PC-9 (cell line): ENCODE measurements around the gene GARNL3. TPM values are rescaled to one million over a fixed set of nuclear protein-coding genes. Genes with fewer than 3 reads are reported as not detected.

Experiments
- Bru-seq: library from RNA; stranded (reverse); fragments of 400-500 nt; gene quantifications from one replicate; lab custom pipeline; 2021; lab: Mats Ljungman, UMichigan
- BruChase-seq, 2 experiments: library from RNA; stranded (reverse); fragments of 400-500 nt; gene quantifications; one replicate each; lab custom pipeline; 2021; lab: Mats Ljungman, UMichigan
- BruUV-seq: library from RNA; stranded (reverse); fragments of 400-500 nt; replicated peaks from 2 replicates; lab custom pipeline; 2021; lab: Mats Ljungman, UMichigan
- CTCF ChIA-PET: fragments of 300-600 bp; sonication (Branson Sonifier 250); formaldehyde crosslinking; loops from one replicate; lab custom pipeline; 2022; ENCODE audit warnings: antibody characterized with exemption; lab: Charles Lee
- POLR2A ChIA-PET: fragments of 300-600 bp; sonication (Branson Sonifier 250); formaldehyde crosslinking; loops from one replicate; lab custom pipeline; 2022; ENCODE audit warnings: antibody characterized with exemption; ENCODE audit not compliant: unreplicated experiment; lab: Charles Lee
- DNase-seq, 2 experiments: peaks; one replicate each; pipeline versions ENCODE4 v3.0.0 to v3.0.0-alpha.2; 2015 to 2022; ENCODE audit warnings: mixed read lengths in 1 of 2
- H2AFZ ChIP-seq: fragments of 200-600 bp; sonication (generic); 2 replicates; pipeline ENCODE4 v1.8.1; 2017; ENCODE audit warnings: antibody characterized with exemption
- H3F3A ChIP-seq: fragments of 200-600 bp; sonication (generic); 2 replicates; pipeline ENCODE4 v1.8.1; 2017; ENCODE audit warnings: antibody characterized with exemption, mild to moderate bottlenecking, low read depth; ENCODE audit not compliant: insufficient read depth
- H3K27ac ChIP-seq: fragments of 200-600 bp; sonication (generic); 2 replicates; pipeline ENCODE4 v1.6.1; 2016; ENCODE audit warnings: mixed run types
- H3K27me3 ChIP-seq: fragments of 200-600 bp; sonication (generic); 2 replicates; pipeline ENCODE4 v1.6.1; 2016; ENCODE audit warnings: low read depth, mixed run types; ENCODE audit not compliant: insufficient read depth
- H3K36me3 ChIP-seq: fragments of 200-600 bp; sonication (generic); 2 replicates; pipeline ENCODE4 v1.6.1; 2016; ENCODE audit warnings: low read depth, mixed run types
- H3K4me1 ChIP-seq: fragments of 200-600 bp; sonication (generic); replicated peaks from 2 replicates; pipeline ENCODE4 v1.6.1; 2016; ENCODE audit warnings: mixed run types; ENCODE audit not compliant: insufficient read depth
- H3K4me2 ChIP-seq: fragments of 200-600 bp; sonication (generic); 2 replicates; pipeline ENCODE4 v1.6.1; 2017; ENCODE audit warnings: mixed run types
- H3K4me3 ChIP-seq: fragments of 200-600 bp; sonication (generic); 2 replicates; pipeline ENCODE4 v1.6.1; 2016; ENCODE audit warnings: mixed run types
- H3K79me2 ChIP-seq: fragments of 200-600 bp; sonication (generic); 2 replicates; pipeline ENCODE4 v1.6.1; 2017; ENCODE audit warnings: low read depth, mixed run types
- H3K9me2 ChIP-seq: fragments of 200-600 bp; sonication (generic); 2 replicates; pipeline ENCODE4 v1.8.1; 2017; ENCODE audit warnings: mild to moderate bottlenecking; ENCODE audit not compliant: insufficient read depth
- H3K9me3 ChIP-seq: fragments of 200-600 bp; sonication (generic); 2 replicates; pipeline ENCODE4 v1.8.1; 2016; ENCODE audit warnings: low read depth; ENCODE audit not compliant: insufficient read depth
- H4K20me1 ChIP-seq: fragments of 200-600 bp; sonication (generic); 2 replicates; pipeline ENCODE4 v1.8.1; 2017; ENCODE audit not compliant: insufficient read depth
- EZH2 ChIP-seq: fragments of 200-600 bp; sonication (generic); IDR thresholded peaks from 2 replicates; pipeline ENCODE4 v1.8.0; 2017; ENCODE audit warnings: antibody characterized with exemption, low read depth
- intact Hi-C: fragments of 100-400 bp; cut with micrococcal nuclease; formaldehyde crosslinking; loops from one replicate; pipeline ENCODE4 v1.10.0; 2022; ENCODE audit not compliant: unreplicated experiment
- long read RNA-seq: library from polyadenylated mRNA; stranded (forward); transcript quantifications from one replicate; pipeline ENCODE4 v2.0.0, GENCODE V29; 2022
- total RNA-seq: library from RNA; stranded (reverse); gene quantifications from 2 replicates; pipeline ENCODE4 v1.2.3, GENCODE V29; 2021
- TF ChIP-seq, protein P1 (sequence below): fragments of 200-600 bp; sonication (generic); conservative IDR thresholded peaks from 2 replicates; pipeline ENCODE4 v1.6.1; 2017; ENCODE audit warnings: mixed run types, antibody characterized with exemption, mild to moderate bottlenecking, moderate library complexity

GARNL3 gene, protein sequence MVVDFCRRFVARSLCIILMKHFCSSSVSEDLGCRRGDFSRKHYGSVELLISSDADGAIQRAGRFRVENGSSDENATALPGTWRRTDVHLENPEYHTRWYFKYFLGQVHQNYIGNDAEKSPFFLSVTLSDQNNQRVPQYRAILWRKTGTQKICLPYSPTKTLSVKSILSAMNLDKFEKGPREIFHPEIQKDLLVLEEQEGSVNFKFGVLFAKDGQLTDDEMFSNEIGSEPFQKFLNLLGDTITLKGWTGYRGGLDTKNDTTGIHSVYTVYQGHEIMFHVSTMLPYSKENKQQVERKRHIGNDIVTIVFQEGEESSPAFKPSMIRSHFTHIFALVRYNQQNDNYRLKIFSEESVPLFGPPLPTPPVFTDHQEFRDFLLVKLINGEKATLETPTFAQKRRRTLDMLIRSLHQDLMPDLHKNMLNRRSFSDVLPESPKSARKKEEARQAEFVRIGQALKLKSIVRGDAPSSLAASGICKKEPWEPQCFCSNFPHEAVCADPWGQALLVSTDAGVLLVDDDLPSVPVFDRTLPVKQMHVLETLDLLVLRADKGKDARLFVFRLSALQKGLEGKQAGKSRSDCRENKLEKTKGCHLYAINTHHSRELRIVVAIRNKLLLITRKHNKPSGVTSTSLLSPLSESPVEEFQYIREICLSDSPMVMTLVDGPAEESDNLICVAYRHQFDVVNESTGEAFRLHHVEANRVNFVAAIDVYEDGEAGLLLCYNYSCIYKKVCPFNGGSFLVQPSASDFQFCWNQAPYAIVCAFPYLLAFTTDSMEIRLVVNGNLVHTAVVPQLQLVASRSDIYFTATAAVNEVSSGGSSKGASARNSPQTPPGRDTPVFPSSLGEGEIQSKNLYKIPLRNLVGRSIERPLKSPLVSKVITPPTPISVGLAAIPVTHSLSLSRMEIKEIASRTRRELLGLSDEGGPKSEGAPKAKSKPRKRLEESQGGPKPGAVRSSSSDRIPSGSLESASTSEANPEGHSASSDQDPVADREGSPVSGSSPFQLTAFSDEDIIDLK
- total RNA-seq (10.8 and 18.1 TPM in 2 replicates), Bru-seq, nascent RNA (percentile 60 among the genes with signal in this experiment), BruChase-seq, experiment 1, labeled RNA remaining after a 2-hour chase (percentile 61 among the genes with signal in this experiment), BruChase-seq, experiment 2, labeled RNA remaining after a 6-hour chase (percentile 39 among the genes with signal in this experiment)
- long read RNA-seq, partial matches to known transcripts, result 0 of 4 reads
- long read RNA-seq, other reads (novel, unspliced or antisense), result 4 of 4 reads

DNA sequence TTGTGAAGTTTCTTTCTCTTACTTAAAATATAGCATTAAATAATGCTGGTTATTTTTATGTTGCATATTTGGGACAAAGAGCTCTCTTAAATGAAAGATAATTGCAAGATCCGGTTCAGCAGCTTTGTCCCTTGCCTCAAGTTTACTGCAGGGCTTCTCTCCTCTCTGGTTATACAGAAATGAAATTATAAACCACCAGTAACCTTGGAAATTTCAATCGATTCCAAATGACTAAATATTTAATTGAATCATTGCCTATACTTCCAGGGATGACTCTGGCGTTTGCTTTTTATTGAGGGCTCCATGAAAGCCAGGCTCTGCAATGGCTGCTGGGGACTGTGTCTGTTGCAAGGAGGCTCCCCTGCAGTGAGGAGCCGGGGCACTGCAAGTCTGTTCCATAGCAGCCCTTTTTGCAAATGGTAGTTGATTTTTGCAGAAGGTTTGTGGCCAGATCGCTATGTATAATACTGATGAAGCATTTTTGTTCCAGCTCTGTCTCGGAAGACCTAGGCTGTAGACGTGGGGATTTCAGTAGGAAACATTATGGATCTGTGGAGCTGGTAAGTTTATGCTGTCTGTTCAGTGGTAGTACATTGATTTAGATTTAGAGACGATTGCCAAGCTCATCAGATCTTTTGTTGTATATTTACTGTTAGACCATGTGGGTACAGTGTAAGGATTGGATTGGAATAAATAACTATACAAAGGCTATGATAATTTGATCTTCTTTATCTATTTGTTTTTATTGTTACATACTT lies at the start of gene GARNL3:
Gene GARNL3, plus strand, starts transcription at position 313 of the 758 bp plus-strand sequence. Its CDS starts 104 bp downstream, at position 417.
- Histone ChIP-seq H3K36me3 (no peaks in the 10 kb centered on the region), H3K79me2 (no peaks in the 10 kb centered on the region), H3K27me3 (no peaks in the 10 kb centered on the region), H4K20me1 (no peaks in the 10 kb centered on the region), H3F3A (no peaks in the 10 kb centered on the region), H3K9me2 (no peaks in the 10 kb centered on the region; the same call in 1 of the 2 replicates), H3K4me1 (no peaks in the 10 kb centered on the region), H2AFZ (no peak within 1 kb of the TSS), H3K4me2 (no peak within 1 kb of the TSS), H3K27ac (no peak within 1 kb of the TSS), H3K9me3 (no peaks in the 10 kb centered on the region), H3K4me3 (no peak within 1 kb of the TSS)
- DNase-seq, result no peak
- intact Hi-C loops, result no loop called here
- TF ChIP-seq EZH2, result no peak
- TF ChIP-seq, protein P1, sequence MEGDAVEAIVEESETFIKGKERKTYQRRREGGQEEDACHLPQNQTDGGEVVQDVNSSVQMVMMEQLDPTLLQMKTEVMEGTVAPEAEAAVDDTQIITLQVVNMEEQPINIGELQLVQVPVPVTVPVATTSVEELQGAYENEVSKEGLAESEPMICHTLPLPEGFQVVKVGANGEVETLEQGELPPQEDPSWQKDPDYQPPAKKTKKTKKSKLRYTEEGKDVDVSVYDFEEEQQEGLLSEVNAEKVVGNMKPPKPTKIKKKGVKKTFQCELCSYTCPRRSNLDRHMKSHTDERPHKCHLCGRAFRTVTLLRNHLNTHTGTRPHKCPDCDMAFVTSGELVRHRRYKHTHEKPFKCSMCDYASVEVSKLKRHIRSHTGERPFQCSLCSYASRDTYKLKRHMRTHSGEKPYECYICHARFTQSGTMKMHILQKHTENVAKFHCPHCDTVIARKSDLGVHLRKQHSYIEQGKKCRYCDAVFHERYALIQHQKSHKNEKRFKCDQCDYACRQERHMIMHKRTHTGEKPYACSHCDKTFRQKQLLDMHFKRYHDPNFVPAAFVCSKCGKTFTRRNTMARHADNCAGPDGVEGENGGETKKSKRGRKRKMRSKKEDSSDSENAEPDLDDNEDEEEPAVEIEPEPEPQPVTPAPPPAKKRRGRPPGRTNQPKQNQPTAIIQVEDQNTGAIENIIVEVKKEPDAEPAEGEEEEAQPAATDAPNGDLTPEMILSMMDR, result no peak
- ChIA-PET POLR2A (no interaction called here), CTCF (no interaction called here)
- no TSS peak for BruUV-seq

DNA sequence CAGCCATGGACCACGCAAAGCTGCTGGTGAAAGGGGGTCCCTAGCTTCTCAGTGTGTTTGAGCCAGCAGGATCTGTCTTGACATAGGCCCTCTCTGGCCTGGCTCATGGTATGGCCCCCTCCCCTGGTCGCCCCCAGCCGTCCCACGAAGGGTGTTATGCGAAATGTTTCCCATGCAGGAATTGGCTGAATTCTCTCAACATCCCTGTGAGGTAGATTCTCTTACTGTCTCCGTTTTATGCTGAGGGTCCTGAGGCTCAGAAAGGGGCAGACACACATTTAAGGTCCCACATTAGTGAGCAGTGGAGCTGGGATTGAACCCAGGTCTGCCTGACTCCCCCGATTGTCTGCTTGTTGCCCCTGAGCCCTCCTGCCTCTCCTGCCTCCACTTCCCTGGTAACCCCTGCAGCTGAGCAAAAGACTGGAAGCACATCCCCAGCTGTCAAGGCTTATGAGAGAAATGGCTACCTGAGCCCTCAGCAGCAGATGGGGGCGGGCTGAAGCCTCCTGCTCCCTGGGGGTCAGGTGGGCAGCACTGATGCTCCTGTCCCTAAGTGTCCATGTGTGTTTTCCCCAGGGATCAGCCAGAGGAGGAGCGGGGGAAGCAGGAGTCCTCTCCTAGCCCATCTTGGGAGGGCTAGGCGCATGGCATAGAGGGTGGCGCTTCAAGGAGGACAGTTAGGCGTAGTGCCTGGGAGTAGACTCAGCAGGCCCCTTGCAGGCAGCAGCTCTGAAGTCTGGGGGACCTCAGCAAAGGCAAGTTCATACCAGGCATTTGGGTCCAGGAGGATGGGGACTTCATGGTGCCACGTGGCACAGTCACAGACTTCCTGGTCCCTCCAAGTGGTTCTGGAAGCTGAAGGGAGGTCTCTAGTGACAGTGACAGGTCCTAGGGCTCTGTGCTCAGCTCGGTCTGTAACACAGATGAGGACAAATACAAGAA lies 49.0 kb upstream of the GARNL3 start:
- DNase-seq, result no peak
- H3K27me3 ChIP-seq, result no peaks in the 10 kb centered on the region
- intact Hi-C loops, result no loop called here
- POLR2A ChIA-PET, result no interaction called here
- no peaks in the 10 kb centered on the region; the same call in 1 of the 2 replicates for H3F3A ChIP-seq
- no peaks in the 10 kb centered on the region for H3K9me2 ChIP-seq
- no peaks in the 10 kb centered on the region for H4K20me1 ChIP-seq
- no peak for TF ChIP-seq EZH2
- TF ChIP-seq, protein P1, result no peak
- no peak overlapping the region for H3K4me3 ChIP-seq
- no peak overlapping the region for H3K27ac ChIP-seq
- no peaks in the 10 kb centered on the region for H3K9me3 ChIP-seq
- no peaks in the 10 kb centered on the region for H3K79me2 ChIP-seq
- no peak overlapping the region for H3K4me2 ChIP-seq
- H3K4me1 ChIP-seq, result 0 out of 2 replicates have a peak, but pooled peaks cover 4% of the 10 kb centered on the region
- BruUV-seq, result no TSS peak
- H3K36me3 ChIP-seq, result no peaks in the 10 kb centered on the region
- no peak overlapping the region for H2AFZ ChIP-seq
- CTCF ChIA-PET, result interaction anchor here (0.6 to 1.5 kb wide), 2 partner anchors 182 to 396 kb away, joined by 5 to 11 read pairs; partner anchors contain the start of gene SLC2A8
